GM18498 (cell line): ENCODE data around the gene ZNRF4.
"Not testable (repeated sequence)": the region's sequence is repeated elsewhere in the genome, so short reads cannot be mapped to it uniquely, and the experiment has no call there.

Source experiments
- ATAC-seq: cut with Tn5 transposase; IDR thresholded peaks from one replicate; pipeline ENCODE4 v1.9.1; 2021; ENCODE audit warnings: mild to moderate bottlenecking, moderate library complexity; ENCODE audit not compliant: unreplicated experiment

ZNRF4 gene

GRCh38 chr19:5455367-5456129, at the start of gene ZNRF4:
TSS of gene ZNRF4 (plus strand) at chr19:5455417. CDS start at chr19:5455492, 75 bp downstream.
- no peak for ATAC-seq

GRCh38 chr19:5406198-5406597, 49.0 kb upstream of the ZNRF4 start:
- ATAC-seq: not testable (repeated sequence)

DNA sequence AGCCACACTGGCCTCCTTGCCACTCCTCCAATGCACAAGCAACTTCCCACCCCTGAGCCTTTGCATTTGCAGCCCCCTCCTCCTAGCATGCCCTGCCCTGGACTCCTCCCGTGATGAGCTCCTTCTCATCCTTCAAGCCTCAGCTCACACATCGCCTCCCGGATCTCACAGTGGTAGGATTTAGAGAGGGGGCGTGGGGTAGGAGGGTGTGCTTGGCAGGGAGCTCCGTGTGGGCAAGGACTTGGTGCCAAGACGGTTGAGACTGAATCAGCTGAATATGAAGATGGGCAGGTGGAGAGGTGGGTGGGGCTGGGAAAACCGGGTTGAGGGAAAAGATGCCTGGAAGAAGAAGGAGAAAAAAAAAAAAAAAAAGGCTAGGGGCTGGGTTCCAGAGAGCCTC, 48.4 kb upstream of the ZNRF4 start:
- no peak for ATAC-seq

- no peak for ATAC-seq
These were observed 47.9 kb upstream of the ZNRF4 start for GRCh38 chr19:5407356-5407755.

DNA sequence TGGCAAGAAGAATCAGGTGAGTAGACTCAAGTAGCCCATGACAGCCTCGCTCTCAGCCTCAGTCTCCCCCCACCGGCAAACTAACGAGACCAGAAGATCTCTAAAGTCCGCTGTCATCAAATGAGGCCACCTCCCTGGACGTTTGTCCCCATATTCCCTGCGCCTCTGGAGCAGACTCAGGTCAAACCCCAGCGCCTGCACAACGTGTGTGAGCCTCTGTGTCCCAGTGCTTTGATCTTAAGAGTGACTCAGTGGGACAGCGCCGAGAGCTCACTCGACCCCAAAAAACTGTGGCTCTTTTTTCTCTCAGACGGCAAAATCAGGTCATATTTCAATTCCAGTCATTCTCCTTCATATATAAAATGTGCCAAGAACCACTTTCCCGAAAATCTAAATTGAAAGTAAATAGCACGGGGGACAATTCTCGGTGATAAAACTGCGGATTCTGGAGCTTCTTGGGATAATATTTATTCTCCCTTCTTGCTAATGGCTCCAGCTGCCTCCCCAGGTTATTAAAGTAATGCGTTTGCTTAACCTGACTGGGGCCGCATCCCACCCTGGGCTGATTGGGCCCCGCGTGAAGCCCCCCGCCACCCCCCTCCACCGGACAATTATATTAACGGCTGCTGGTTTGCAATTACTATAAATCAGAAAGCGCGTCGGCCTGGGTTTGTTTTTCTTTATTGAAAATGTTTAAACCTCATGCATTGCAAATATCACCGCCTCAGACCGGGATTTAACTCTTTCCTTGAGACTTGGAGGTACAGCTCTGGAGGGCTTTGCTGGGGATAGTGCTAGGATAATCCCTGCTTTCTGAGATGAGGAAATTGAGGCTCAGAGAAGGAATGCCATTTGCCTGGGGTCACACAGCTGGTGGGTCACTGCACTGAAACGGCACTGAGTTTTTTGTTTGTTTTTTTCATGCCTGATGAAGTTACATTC, 37.5 kb upstream of the ZNRF4 start:
- ATAC-seq: no peak

- no peak for ATAC-seq
These were observed 36.5 kb upstream of the ZNRF4 start for GRCh38 chr19:5418677-5419076.

DNA sequence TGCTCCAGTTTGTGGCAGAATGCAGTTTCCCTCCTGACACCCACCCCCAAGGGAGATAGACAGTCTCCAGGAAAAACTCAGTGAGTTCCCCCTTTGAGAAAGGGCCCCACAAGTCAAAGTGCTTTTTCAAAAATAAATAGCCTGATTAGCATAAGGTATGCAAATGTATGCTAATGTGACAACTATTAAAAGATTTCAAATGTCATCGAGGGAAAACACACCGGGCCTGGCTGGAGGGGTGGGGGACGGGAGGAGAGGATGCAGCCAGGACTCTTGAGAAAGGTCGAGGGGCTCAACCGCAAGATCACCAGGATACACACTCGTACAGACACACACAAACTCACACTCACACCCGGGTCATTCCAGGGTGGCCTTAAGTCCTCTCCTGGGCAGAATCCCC, 34.3 kb upstream of the ZNRF4 start:
- ATAC-seq: no peak

DNA sequence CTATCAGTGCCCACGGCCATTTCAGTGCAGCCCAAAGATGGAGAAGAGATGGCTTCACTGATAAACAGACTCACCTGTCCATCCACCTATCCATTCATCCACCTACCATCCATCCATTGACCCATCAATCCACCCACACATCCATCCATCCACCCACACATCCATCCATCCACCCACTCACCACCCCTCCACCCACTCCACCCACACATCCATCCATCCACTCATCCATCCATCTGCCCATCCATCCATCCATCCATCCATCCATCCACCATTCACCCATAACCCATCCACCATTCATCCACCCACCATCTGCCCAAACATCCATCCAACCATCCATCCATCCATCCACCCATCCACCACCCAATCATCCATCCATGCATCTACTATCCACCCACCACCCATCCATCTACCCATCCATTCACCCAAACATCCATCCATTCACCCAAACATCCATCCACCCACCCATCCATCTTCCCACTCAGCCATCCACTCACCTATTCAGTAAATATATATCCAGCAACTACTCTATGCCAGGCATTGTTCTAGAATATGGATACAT, 31.6 kb upstream of the ZNRF4 start:
- ATAC-seq: no peak

- no peak for ATAC-seq
These were observed 30.8 kb upstream of the ZNRF4 start for GRCh38 chr19:5424192-5424973.

DNA sequence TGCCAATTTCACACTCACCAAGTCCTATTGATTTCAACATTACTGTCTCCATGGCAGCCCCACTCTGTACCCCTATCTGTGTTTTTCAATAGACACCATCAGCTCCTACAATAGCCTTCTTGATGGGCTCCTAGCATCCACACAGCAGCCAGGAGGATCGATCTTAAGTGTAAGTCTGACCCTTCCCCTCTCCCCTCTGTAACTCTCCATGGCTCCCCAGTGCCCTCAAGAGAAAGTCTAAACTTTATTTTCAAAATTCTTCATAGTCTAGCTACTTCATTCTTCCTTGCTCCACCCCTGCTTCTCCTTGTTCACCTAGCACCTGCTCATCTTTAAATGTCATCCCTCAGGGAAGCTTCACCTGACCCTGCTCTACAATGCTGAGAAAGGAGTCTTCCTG, 30.0 kb upstream of the ZNRF4 start:
- no peak for ATAC-seq

DNA sequence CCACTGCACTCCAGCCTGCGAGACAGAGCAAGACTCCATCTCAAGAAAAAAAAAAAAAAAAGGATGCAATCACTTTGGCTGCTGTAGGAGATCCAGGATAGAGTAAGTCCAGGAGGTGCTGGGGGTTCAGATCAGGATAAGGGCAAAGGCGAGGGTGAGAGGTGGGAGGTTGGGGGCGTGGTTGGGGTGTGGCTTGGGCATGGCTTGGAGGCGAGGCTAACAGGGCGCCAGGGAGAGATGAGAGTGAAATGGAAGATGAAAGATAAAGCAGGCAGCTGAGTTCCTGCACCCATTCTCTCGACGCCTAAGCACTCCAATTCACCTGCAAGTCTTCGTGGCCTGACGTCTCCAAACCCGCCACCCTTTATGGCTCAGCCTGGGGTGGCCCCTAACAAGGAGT, 25.0 kb upstream of the ZNRF4 start:
- no peak for ATAC-seq

DNA sequence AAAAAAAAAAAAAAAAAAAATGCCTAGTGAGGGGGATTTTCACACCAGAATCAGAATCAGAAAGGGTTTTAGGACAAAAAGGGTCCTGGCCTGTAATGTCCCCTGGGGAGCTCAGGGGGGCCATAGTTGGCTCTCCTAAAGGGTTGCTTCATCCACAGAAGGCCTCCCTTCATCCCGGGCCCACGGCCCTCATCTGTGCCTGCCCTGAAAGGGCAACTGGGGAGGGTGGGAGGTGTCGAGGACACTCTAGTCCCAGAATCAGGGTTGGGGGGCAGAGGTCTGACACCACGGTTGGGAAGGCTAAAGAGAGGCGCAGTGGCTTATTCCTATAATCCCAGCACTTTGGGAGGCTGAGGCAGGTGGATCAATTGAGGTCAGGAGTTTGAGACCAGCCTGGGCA, 22.5 kb upstream of the ZNRF4 start:
- no peak for ATAC-seq

DNA sequence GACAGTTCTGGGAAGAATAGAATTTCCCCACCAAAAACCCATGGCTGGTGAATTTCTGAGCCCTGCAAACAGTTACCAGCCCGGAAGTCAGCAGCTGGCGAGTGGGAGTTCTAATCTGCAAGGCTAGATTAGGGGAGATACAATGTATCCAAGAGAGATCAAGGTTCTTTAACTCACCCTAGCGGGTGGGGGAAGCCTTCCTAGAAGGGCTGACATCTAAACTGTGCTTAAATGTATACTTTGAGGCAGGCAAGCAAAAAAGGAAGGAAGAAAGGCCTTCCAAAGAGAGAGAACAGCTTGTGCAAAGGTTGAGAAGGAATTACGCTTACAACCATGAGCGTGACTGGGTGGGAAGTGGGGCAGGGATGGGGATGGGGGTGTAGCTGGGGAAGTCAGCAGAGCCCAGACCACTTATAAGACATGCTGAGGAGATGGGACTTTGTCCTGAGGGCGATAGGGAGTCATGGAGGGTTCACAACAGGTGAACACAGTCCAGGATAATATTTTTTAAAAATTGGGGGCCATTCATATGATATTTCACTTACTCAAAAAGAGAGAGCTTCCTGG, 20.8 kb upstream of the ZNRF4 start:
- no peak for ATAC-seq

DNA sequence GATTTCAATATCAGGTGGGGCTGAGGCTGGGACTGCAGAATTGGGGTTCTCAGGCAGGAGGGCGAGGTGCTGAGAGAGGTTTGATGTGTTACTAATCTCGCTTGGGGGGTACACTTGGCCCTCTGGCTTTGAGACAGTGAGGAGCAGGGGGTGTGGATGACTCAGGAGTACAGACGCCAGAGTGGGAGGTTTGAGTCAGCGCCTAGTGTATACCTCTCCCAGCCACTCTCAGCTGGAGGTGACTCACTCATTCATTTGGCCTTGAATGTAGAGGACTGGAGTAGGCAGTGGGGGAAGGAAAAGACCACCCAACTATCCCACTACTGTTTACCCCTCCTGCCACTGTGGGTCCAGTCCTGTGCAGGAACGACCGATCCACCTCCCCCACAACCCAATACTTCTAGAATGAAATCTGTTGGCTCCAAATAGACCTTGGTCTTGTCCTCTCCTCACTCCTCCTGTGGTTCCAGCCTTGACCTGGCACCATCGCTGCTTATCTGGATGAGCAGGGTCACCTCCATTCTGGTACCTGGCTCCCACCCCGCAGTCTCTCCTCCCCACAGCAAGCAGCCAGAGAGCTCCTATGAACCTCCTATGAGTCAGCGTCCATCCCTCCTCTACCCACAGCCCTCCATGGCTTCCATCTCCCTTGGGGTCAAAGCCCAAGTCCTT, 20.1 kb upstream of the ZNRF4 start:
- ATAC-seq: no peak

- ATAC-seq: no peak
These were observed 19.6 kb upstream of the ZNRF4 start for GRCh38 chr19:5435642-5436017.

DNA sequence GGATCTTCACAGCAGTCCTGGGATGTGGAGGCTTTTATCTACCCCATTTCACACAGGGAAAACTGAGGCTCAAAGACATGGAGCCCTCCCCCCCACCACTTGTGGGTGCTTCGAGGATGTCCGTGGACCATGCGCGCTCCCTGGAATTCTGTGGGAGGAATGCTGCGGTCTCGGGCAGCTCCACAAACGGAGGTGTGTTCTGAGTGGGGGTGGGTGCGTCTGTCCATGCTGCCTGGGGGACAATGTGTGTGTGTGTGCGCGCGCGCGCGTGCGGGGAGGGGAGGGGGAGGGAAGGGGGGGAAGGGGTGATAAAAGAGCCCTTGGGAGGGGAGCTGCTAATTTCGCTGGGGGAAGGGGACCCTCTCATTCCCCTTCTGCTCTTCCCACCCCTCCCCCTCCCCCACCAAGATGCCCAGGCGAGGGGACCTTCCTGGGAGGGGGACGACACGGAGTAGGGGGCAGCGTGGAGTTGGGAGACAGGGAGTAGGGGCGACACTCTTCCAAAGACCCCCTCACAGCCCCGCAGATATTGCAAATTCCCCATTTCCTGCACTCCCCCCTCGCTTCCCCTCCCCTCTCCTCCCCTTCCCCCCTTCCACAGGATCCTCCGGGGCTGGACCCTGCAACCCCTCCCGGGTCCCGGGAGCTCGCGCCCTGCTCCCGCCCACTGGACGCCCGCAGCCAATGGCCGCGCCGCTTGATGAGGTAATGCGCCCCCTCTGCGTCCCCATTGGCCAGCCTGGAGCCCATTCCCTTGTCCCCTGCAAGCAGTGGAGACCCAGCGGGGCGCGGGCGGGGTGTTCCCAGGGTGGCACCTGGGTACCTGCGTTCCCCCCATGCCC, 18.9 kb upstream of the ZNRF4 start:
- ATAC-seq: no peak

- ATAC-seq: no peak
These were observed 18.3 kb upstream of the ZNRF4 start for GRCh38 chr19:5436948-5437306.

- not testable (repeated sequence) for ATAC-seq
These were observed 16.5 kb upstream of the ZNRF4 start for GRCh38 chr19:5438756-5439155.

- no peak for ATAC-seq
These were observed 15.8 kb upstream of the ZNRF4 start for GRCh38 chr19:5439452-5439851.
